ENCODE measurements around the gene MYO1B. TPM values are rescaled to one million over a fixed set of nuclear protein-coding genes. Genes with fewer than 3 reads are reported as not detected.

The MYO1B gene
- total RNA-seq, 1 experiment from 2014 or later = 43.2 TPM

GRCh38 chr2:191209340-191209739 lies 35.9 kb upstream of the MYO1B start:
- H3K4me3 Mint-ChIP-seq = no peak overlapping the region
- no peaks in the 10 kb centered on the region for H3K27me3 Mint-ChIP-seq (ENCODE audit: low read depth)
- no peak overlapping the region for H4K5ac ChIP-seq (ENCODE audit: insufficient read length, low read depth, low read length)
- no peaks in the 10 kb centered on the region for H3K9me3 ChIP-seq (ENCODE audit: control insufficient read depth, low read depth, low read length)
- no peak for DNase-seq
- H3K4me1 ChIP-seq (ENCODE audit: insufficient read depth, low read length) = no peaks in the 10 kb centered on the region
- peaks cover 0 to 4% (median 0%) of the 10 kb centered on the region in 3 experiments; a peak in 2 of 7 replicates for H3K36me3 Mint-ChIP-seq (ENCODE audit: insufficient read depth in 1 of 3, low read depth in 3 of 3)
- no peak overlapping the region for H2AFZ ChIP-seq (ENCODE audit: low read length)
- no peak overlapping the region for H4K8ac ChIP-seq (replicated peaks; ENCODE audit: insufficient read length, low read depth, low read length)
- H3K4me1 Mint-ChIP-seq = peaks cover 0 to 1% of the 10 kb centered on the region in 2 experiments; a peak in 2 of 4 replicates
- H3K14ac ChIP-seq (ENCODE audit: insufficient read depth, low read length) = no peak overlapping the region
- H2BK20ac ChIP-seq (ENCODE audit: low read depth, low read length, poor library complexity, severe bottlenecking) = no peak overlapping the region
- H3K18ac ChIP-seq (ENCODE audit: insufficient read length, low read depth, low read length) = no peak overlapping the region
- H2BK120ac ChIP-seq (ENCODE audit: low read depth, low read length, poor library complexity, severe bottlenecking) = no peak overlapping the region
- no peaks in the 10 kb centered on the region for H3K79me2 ChIP-seq (ENCODE audit: insufficient read depth, low read length)
- no peak overlapping the region for H3K4me2 ChIP-seq (ENCODE audit: insufficient read depth, insufficient read length, low read length)
- no peak overlapping the region for H3K4ac ChIP-seq (ENCODE audit: low read depth, low read length)
- no peak overlapping the region for H2BK5ac ChIP-seq (ENCODE audit: insufficient read length, low read length)
- no peak overlapping the region for H3T11ph ChIP-seq (ENCODE audit: low read length)
- H2BK15ac ChIP-seq (ENCODE audit: low read depth, low read length) = no peak overlapping the region
- no peaks in the 10 kb centered on the region for H3K27me3 ChIP-seq (ENCODE audit: insufficient read depth, low read length)
- no peak overlapping the region for H2AK5ac ChIP-seq (ENCODE audit: insufficient read length, low read length)
- H4K20me1 ChIP-seq (ENCODE audit: control insufficient read depth, insufficient read depth, insufficient read length) = no peaks in the 10 kb centered on the region
- H3K9me3 Mint-ChIP-seq = peaks cover 0 to 8% of the 10 kb centered on the region in 2 experiments; a peak in 3 of 5 replicates
- TF ChIP-seq CTCF (conservative IDR thresholded peaks at IDR 0.05) = no peak
- WGBS (ENCODE audit: extremely low coverage, insufficient read length, low lambda C conversion rate) = no CpG with 5 or more reads among the region's 1 CpG
- H3K27ac ChIP-seq (ENCODE audit: insufficient read length, low read depth, low read length) = no peak overlapping the region
- H3K23ac ChIP-seq (ENCODE audit: insufficient read length, low read depth, low read length) = no peak overlapping the region
- H3K9ac ChIP-seq (ENCODE audit: extremely low read depth, insufficient read length, low read length) = no peak overlapping the region
- H4K91ac ChIP-seq (ENCODE audit: insufficient read length, low read depth, low read length) = no peak overlapping the region
- no peak overlapping the region for H3K27ac Mint-ChIP-seq
- H3K79me1 ChIP-seq (ENCODE audit: insufficient read depth, low read depth, low read length, poor library complexity, severe bottlenecking) = no peaks in the 10 kb centered on the region
- H3K23me2 ChIP-seq (ENCODE audit: insufficient read length, low read depth, low read length, poor library complexity, severe bottlenecking) = no peaks in the 10 kb centered on the region
- no peak overlapping the region for H2BK12ac ChIP-seq (ENCODE audit: insufficient read length, low read depth, low read length)
- H3K56ac ChIP-seq (ENCODE audit: insufficient read length, low read depth, low read length) = no peak overlapping the region

Measured in H9 (cell line).